Measurements from ENCODE around the gene TMEM132D.

TMEM132D gene

DNA sequence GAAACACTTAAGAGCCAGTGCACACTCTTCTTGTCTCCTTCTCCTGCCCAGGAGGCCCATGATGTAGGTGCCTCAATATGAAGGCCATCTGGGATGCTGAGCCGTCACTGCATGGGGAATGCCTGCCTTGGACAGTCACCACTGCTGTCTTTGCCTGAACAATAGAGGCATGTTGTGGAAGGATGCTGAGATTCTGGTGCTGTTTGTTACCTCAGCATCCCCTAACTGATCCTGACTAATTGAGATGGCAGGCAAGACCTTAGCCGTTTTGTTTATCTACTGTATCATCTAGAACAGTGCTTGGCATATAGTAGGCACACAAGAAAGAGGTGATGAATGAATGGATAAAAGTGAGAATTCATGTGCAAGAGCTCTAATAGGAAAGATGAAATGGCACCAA lies 797.1 kb downstream of the TMEM132D start:
- H3K9me3 ChIP-seq (ENCODE audit: insufficient read depth, low read length): no peaks in the 10 kb centered on the region
- H3K79me2 ChIP-seq (ENCODE audit: insufficient read depth, low read length): no peaks in the 10 kb centered on the region
- no peak for TF ChIP-seq CTCF (IDR thresholded peaks at IDR 0.05; ENCODE audit: insufficient read depth, low read length, poor library complexity, severe bottlenecking)
- no peak for TF ChIP-seq EZH2phosphoT487 (conservative IDR thresholded peaks at IDR 0.05; ENCODE audit: low read length)
- H3K9me2 ChIP-seq (replicated peaks; ENCODE audit: insufficient read depth, low read length): no peaks in the 10 kb centered on the region
- no peak overlapping the region for H3K27ac ChIP-seq (ENCODE audit: low read depth, low read length)
- no peaks in the 10 kb centered on the region for H3F3A ChIP-seq (ENCODE audit: insufficient read depth)
- H4K20me1 ChIP-seq (ENCODE audit: low read depth, low read length): no peaks in the 10 kb centered on the region
- H3K4me2 ChIP-seq (ENCODE audit: low read depth, low read length, poor library complexity, severe bottlenecking): no peak overlapping the region
- H3K9ac ChIP-seq (ENCODE audit: low read length): no peak overlapping the region
- H3K27me3 ChIP-seq (ENCODE audit: low read length): no peaks in the 10 kb centered on the region
- no peaks in the 10 kb centered on the region for H3K36me3 ChIP-seq (ENCODE audit: low read length)
- H3K4me3 ChIP-seq (ENCODE audit: insufficient read depth, low read length, poor library complexity, severe bottlenecking): no peak overlapping the region
- H2AFZ ChIP-seq (ENCODE audit: low read depth, low read length, severe bottlenecking): no peak overlapping the region

GRCh38 chr12:129103231-129103630 lies 800.6 kb downstream of the TMEM132D start:
- Histone ChIP-seq H3K9me2 (replicated peaks; ENCODE audit: insufficient read depth, low read length) (no peaks in the 10 kb centered on the region), H2AFZ (ENCODE audit: low read depth, low read length, severe bottlenecking) (no peak overlapping the region), H3K4me2 (ENCODE audit: low read depth, low read length, poor library complexity, severe bottlenecking) (no peak overlapping the region), H3K27me3 (ENCODE audit: low read length) (no peaks in the 10 kb centered on the region), H3K79me2 (ENCODE audit: insufficient read depth, low read length) (no peaks in the 10 kb centered on the region), H3K9me3 (ENCODE audit: insufficient read depth, low read length) (no peaks in the 10 kb centered on the region), H3K27ac (ENCODE audit: low read depth, low read length) (no peak overlapping the region), H3K9ac (ENCODE audit: low read length) (no peak overlapping the region), H3K4me3 (ENCODE audit: insufficient read depth, low read length, poor library complexity, severe bottlenecking) (no peak overlapping the region), H3K36me3 (ENCODE audit: low read length) (no peaks in the 10 kb centered on the region), H4K20me1 (ENCODE audit: low read depth, low read length) (no peaks in the 10 kb centered on the region), H3F3A (ENCODE audit: insufficient read depth) (no peaks in the 10 kb centered on the region)
- TF ChIP-seq CTCF (IDR thresholded peaks at IDR 0.05; ENCODE audit: insufficient read depth, low read length, poor library complexity, severe bottlenecking) (no peak), EZH2phosphoT487 (conservative IDR thresholded peaks at IDR 0.05; ENCODE audit: low read length) (no peak)

DNA sequence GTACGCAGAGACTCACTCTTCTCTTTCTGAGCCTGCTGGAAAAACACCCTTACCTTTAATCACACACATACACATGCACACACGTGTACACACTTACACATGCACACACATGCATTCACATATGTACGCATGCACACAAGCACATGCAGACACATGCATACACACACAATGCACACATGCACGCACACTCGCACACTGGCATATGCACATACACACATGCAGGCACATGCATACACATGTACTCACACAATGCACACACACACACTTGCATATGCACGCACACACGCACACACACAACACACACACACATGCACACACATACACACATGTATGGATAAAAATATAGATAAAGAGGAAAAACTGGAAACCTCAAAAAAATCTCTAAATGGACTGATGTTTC lies 801.6 kb downstream of the TMEM132D start:
- no peak overlapping the region for H3K9ac ChIP-seq (ENCODE audit: low read length)
- H3K79me2 ChIP-seq (ENCODE audit: insufficient read depth, low read length): no peaks in the 10 kb centered on the region
- no peak overlapping the region for H3K4me3 ChIP-seq (ENCODE audit: insufficient read depth, low read length, poor library complexity, severe bottlenecking)
- no peaks in the 10 kb centered on the region for H3F3A ChIP-seq (ENCODE audit: insufficient read depth)
- H2AFZ ChIP-seq (ENCODE audit: low read depth, low read length, severe bottlenecking): no peak overlapping the region
- no peaks in the 10 kb centered on the region for H3K9me2 ChIP-seq (replicated peaks; ENCODE audit: insufficient read depth, low read length)
- no peaks in the 10 kb centered on the region for H3K36me3 ChIP-seq (ENCODE audit: low read length)
- H3K27me3 ChIP-seq (ENCODE audit: low read length): no peaks in the 10 kb centered on the region
- no peaks in the 10 kb centered on the region for H4K20me1 ChIP-seq (ENCODE audit: low read depth, low read length)
- no peak overlapping the region for H3K4me2 ChIP-seq (ENCODE audit: low read depth, low read length, poor library complexity, severe bottlenecking)
- no peak overlapping the region for H3K27ac ChIP-seq (ENCODE audit: low read depth, low read length)
- no peaks in the 10 kb centered on the region for H3K9me3 ChIP-seq (ENCODE audit: insufficient read depth, low read length)
- TF ChIP-seq CTCF (IDR thresholded peaks at IDR 0.05; ENCODE audit: insufficient read depth, low read length, poor library complexity, severe bottlenecking) (no peak), EZH2phosphoT487 (conservative IDR thresholded peaks at IDR 0.05; ENCODE audit: low read length) (no peak)

DNA sequence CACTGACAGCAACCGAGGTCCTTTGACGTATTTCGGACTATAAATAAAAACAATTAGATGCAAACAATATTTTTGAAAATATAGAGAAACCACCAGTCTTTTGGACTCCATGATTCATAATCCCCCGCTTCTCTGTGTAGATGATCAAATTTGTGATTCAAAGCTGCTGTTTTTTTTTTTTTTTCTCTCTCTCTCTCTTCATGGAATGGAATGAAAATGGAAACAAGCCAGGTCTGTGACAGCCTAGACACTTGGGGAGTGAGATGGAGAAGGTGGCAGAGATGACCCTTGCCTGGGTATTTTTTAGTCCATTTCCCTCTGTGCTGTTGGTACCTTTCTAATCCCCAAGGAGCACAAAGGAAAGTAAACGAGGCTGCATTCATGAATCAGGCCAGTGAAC lies 802.0 kb downstream of the TMEM132D start:
- H3K79me2 ChIP-seq (ENCODE audit: insufficient read depth, low read length): no peaks in the 10 kb centered on the region
- H3F3A ChIP-seq (ENCODE audit: insufficient read depth): no peaks in the 10 kb centered on the region
- no peaks in the 10 kb centered on the region for H3K9me3 ChIP-seq (ENCODE audit: insufficient read depth, low read length)
- H3K36me3 ChIP-seq (ENCODE audit: low read length): no peaks in the 10 kb centered on the region
- no peak for TF ChIP-seq EZH2phosphoT487 (conservative IDR thresholded peaks at IDR 0.05; ENCODE audit: low read length)
- no peak for TF ChIP-seq CTCF (IDR thresholded peaks at IDR 0.05; ENCODE audit: insufficient read depth, low read length, poor library complexity, severe bottlenecking)
- H3K9me2 ChIP-seq (replicated peaks; ENCODE audit: insufficient read depth, low read length): no peaks in the 10 kb centered on the region
- no peaks in the 10 kb centered on the region for H4K20me1 ChIP-seq (ENCODE audit: low read depth, low read length)
- H3K9ac ChIP-seq (ENCODE audit: low read length): no peak overlapping the region
- no peak overlapping the region for H2AFZ ChIP-seq (ENCODE audit: low read depth, low read length, severe bottlenecking)
- H3K4me2 ChIP-seq (ENCODE audit: low read depth, low read length, poor library complexity, severe bottlenecking): no peak overlapping the region
- no peaks in the 10 kb centered on the region for H3K27me3 ChIP-seq (ENCODE audit: low read length)
- H3K27ac ChIP-seq (ENCODE audit: low read depth, low read length): no peak overlapping the region
- H3K4me3 ChIP-seq (ENCODE audit: insufficient read depth, low read length, poor library complexity, severe bottlenecking): no peak overlapping the region

All from SU-DHL-6 (cell line).